MM.1S (cell line): ENCODE results near the gene SHFL.

Source experiments
- CTCF ChIP-seq: fragments of 300-600 bp; sonication (generic); IDR thresholded peaks from 2 replicates; pipeline ENCODE4 v1.5.1; 2016; ENCODE audit warnings: antibody characterized with exemption, low read length, mixed read lengths
- EZH2 ChIP-seq: fragments of 300-600 bp; sonication (generic); optimal IDR thresholded peaks from 2 replicates; pipeline ENCODE3; 2017; ENCODE audit warnings: low read depth, mild to moderate bottlenecking, antibody characterized with exemption, low read length, mixed read lengths

- TF ChIP-seq CTCF (no peak), EZH2 (no peak)
These were observed 10.0 kb downstream of the SHFL start for GRCh38 chr19:10095948-10096614.
